HL-60 (cell line): ENCODE results near the gene AMPD1.

ENCODE experiments used
- DNase-seq, 2 experiments: peaks; one replicate each; pipeline ENCODE4 v3.0.0-alpha.2; 2010 to 2020; ENCODE audit warnings: low read depth in 1 of 2, low spot score in 1 of 2
- H3K27ac ChIP-seq: fragments of 250-450 bp; sonication (Bioruptor Pico); replicated peaks from 2 replicates; pipeline ENCODE4 v1.5.1; 2020; ENCODE audit warnings: mild to moderate bottlenecking, moderate library complexity
- H3K27me3 ChIP-seq: fragments of 250-450 bp; sonication (Bioruptor Pico); 2 replicates; pipeline ENCODE4 v1.5.1; 2021; ENCODE audit warnings: mild to moderate bottlenecking, moderate library complexity; ENCODE audit not compliant: insufficient read depth, poor library complexity, severe bottlenecking
- H3K4me3 ChIP-seq: replicated peaks from 2 replicates; pipeline ENCODE4 v1.5.1; 2011; ENCODE audit warnings: mild to moderate bottlenecking, control low read depth, low read length; ENCODE audit not compliant: insufficient read depth
- GABPA ChIP-seq: IDR thresholded peaks from 2 replicates; pipeline ENCODE4 v1.6.1; 2012; ENCODE audit warnings: low read depth
- POLR2AphosphoS5 ChIP-seq: IDR thresholded peaks from 2 replicates; pipeline ENCODE4 v1.6.1; 2012; ENCODE audit warnings: low read depth
- SPI1 ChIP-seq: IDR thresholded peaks from 2 replicates; pipeline ENCODE4 v1.6.1; 2012; ENCODE audit warnings: low read depth, mild to moderate bottlenecking, borderline replicate concordance
- TF ChIP-seq, protein P1 (sequence below): IDR thresholded peaks from 2 replicates; pipeline ENCODE4 v1.6.1; 2012; ENCODE audit warnings: low read depth; ENCODE audit not compliant: insufficient replicate concordance
- TF ChIP-seq, protein P2 (sequence below): IDR thresholded peaks from one replicate; pipeline ENCODE4 v1.5.1; 2011; ENCODE audit warnings: low read length, control low read depth, inconsistent platforms; ENCODE audit not compliant: insufficient read depth

The AMPD1 gene

DNA sequence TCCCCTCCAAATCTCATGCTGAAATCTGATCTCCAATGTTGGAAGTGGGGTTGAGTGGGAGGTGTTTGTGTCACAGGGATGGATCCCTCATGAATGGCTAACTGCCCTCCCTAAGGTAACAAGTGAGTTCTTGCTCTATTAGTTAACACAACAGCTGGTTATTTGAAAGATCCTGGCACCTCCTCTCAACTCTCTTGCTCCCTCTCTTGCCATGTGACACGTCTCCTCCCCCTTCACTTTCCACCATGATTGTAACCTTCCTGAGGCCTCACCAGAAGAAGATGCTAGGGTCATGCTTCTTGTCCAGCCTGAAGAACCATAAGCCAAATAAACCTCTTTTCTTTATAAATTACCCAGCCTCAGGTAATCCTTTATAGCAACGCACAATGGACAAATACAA, 54.0 kb downstream of the AMPD1 start:
- no peak for DNase-seq
- Histone ChIP-seq H3K27me3 (peaks cover 6% of the 10 kb centered on the region), H3K4me3 (no peak overlapping the region), H3K27ac (no peak overlapping the region)
- TF ChIP-seq, protein P1, sequence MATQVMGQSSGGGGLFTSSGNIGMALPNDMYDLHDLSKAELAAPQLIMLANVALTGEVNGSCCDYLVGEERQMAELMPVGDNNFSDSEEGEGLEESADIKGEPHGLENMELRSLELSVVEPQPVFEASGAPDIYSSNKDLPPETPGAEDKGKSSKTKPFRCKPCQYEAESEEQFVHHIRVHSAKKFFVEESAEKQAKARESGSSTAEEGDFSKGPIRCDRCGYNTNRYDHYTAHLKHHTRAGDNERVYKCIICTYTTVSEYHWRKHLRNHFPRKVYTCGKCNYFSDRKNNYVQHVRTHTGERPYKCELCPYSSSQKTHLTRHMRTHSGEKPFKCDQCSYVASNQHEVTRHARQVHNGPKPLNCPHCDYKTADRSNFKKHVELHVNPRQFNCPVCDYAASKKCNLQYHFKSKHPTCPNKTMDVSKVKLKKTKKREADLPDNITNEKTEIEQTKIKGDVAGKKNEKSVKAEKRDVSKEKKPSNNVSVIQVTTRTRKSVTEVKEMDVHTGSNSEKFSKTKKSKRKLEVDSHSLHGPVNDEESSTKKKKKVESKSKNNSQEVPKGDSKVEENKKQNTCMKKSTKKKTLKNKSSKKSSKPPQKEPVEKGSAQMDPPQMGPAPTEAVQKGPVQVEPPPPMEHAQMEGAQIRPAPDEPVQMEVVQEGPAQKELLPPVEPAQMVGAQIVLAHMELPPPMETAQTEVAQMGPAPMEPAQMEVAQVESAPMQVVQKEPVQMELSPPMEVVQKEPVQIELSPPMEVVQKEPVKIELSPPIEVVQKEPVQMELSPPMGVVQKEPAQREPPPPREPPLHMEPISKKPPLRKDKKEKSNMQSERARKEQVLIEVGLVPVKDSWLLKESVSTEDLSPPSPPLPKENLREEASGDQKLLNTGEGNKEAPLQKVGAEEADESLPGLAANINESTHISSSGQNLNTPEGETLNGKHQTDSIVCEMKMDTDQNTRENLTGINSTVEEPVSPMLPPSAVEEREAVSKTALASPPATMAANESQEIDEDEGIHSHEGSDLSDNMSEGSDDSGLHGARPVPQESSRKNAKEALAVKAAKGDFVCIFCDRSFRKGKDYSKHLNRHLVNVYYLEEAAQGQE = no peak
- TF ChIP-seq SPI1 (no peak), POLR2AphosphoS5 (no peak), GABPA (no peak)
- TF ChIP-seq, protein P2, sequence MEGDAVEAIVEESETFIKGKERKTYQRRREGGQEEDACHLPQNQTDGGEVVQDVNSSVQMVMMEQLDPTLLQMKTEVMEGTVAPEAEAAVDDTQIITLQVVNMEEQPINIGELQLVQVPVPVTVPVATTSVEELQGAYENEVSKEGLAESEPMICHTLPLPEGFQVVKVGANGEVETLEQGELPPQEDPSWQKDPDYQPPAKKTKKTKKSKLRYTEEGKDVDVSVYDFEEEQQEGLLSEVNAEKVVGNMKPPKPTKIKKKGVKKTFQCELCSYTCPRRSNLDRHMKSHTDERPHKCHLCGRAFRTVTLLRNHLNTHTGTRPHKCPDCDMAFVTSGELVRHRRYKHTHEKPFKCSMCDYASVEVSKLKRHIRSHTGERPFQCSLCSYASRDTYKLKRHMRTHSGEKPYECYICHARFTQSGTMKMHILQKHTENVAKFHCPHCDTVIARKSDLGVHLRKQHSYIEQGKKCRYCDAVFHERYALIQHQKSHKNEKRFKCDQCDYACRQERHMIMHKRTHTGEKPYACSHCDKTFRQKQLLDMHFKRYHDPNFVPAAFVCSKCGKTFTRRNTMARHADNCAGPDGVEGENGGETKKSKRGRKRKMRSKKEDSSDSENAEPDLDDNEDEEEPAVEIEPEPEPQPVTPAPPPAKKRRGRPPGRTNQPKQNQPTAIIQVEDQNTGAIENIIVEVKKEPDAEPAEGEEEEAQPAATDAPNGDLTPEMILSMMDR = no peak

DNA sequence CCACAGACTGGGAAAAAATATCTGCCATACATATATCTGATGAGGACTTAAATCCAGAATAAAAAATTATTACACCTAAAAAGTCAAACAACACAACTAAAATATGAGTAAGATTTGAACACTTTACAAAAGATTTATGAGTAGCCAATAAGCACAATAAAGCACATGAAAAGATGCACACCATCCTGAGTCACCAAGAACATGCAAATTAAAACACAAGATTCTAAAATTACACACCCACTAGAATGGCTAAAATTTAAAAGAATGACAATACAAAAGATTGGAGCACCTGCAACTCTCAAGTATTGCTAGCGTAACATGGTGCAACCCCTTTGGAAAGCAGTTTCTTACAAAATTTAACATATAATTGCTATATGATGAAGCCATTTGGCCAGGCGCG, 56.4 kb downstream of the AMPD1 start:
- H3K27ac ChIP-seq = no peak overlapping the region
- TF ChIP-seq, protein P2 = no peak
- TF ChIP-seq SPI1 (no peak), GABPA (no peak), POLR2AphosphoS5 (no peak)
- TF ChIP-seq, protein P1 = no peak
- H3K27me3 ChIP-seq = peaks cover 6% of the 10 kb centered on the region
- no peak for DNase-seq
- H3K4me3 ChIP-seq = no peak overlapping the region

DNA sequence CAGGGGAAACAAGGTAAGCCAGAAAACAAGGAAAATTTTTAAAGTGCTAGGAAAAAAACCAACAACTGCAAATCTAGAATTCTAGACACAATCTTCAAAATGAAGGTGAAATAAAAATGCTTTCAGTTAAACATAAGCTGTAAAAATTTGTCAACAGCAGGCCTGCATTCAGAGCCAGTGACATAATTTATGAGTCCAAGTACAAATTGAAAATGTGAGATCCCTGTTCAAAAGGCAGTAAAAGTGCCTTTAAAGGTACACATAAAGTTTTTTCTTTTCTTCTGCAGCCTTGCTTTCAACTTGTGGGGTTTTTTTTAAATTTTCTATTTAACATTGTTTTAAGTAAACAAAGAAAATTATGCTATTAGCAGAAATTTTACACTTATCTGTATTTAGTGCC, 62.9 kb downstream of the AMPD1 start:
- H3K27me3 ChIP-seq = no peaks in the 10 kb centered on the region
- TF ChIP-seq POLR2AphosphoS5 (no peak), SPI1 (no peak), GABPA (no peak)
- TF ChIP-seq, protein P1 = no peak
- TF ChIP-seq, protein P2 = no peak
- DNase-seq = no peak
- no peak overlapping the region for H3K4me3 ChIP-seq
- no peak overlapping the region for H3K27ac ChIP-seq
